ENCODE measurements around the gene KRTAP16-1.
"Not testable (repeated sequence)": the region's sequence is repeated elsewhere in the genome, so short reads cannot be mapped to it uniquely, and the experiment has no call there.

KRTAP16-1 gene

GRCh38 chr17:41308918-41309359, at the start of gene KRTAP16-1:
TSS of gene KRTAP16-1 (minus strand) at chr17:41309309. CDS start at chr17:41309253, 56 bp downstream.
- DNase-seq: no peak

GRCh38 chr17:41354536-41354935, 45.4 kb upstream of the KRTAP16-1 start:
- no peak for DNase-seq

- DNase-seq: no peak
Measured at GRCh38 chr17:41352597-41353366, 43.7 kb upstream of the KRTAP16-1 start.

- DNase-seq: no peak
Measured at GRCh38 chr17:41351177-41351576, 42.1 kb upstream of the KRTAP16-1 start.

- not testable (repeated sequence) for DNase-seq
Measured at GRCh38 chr17:41350381-41350878, 41.3 kb upstream of the KRTAP16-1 start, which contains the start of gene KRT33A. TSS of gene KRT33A (minus strand) at chr17:41350828. CDS start at chr17:41350767, 61 bp downstream.

GRCh38 chr17:41347869-41348760, 39.0 kb upstream of the KRTAP16-1 start:
- DNase-seq: no peak

GRCh38 chr17:41346421-41346820, 37.3 kb upstream of the KRTAP16-1 start:
- DNase-seq: not testable (repeated sequence)

- no peak for DNase-seq
Measured at GRCh38 chr17:41345992-41346391, 36.9 kb upstream of the KRTAP16-1 start.

- DNase-seq: no peak
Measured at GRCh38 chr17:41343029-41343428, 33.9 kb upstream of the KRTAP16-1 start.

GRCh38 chr17:41340934-41341861, 32.1 kb upstream of the KRTAP16-1 start:
- no peak for DNase-seq

- no peak for DNase-seq
Measured at GRCh38 chr17:41340494-41340893, 31.4 kb upstream of the KRTAP16-1 start.

- DNase-seq: no peak
Measured at GRCh38 chr17:41339571-41340172, 30.6 kb upstream of the KRTAP16-1 start.

GRCh38 chr17:41338961-41339485, 29.9 kb upstream of the KRTAP16-1 start:
- DNase-seq: no peak

GRCh38 chr17:41335747-41336146, 26.6 kb upstream of the KRTAP16-1 start:
- no peak for DNase-seq

- no peak for DNase-seq
Measured at GRCh38 chr17:41334385-41335305, 25.5 kb upstream of the KRTAP16-1 start.

GRCh38 chr17:41333836-41334235, 24.7 kb upstream of the KRTAP16-1 start:
- DNase-seq: no peak

GRCh38 chr17:41333098-41333497, 24.0 kb upstream of the KRTAP16-1 start:
- no peak for DNase-seq

GRCh38 chr17:41332239-41332638, 23.1 kb upstream of the KRTAP16-1 start:
- DNase-seq: no peak

GRCh38 chr17:41331606-41332005, 22.5 kb upstream of the KRTAP16-1 start:
- DNase-seq: no peak

GRCh38 chr17:41329279-41329948, 20.3 kb upstream of the KRTAP16-1 start:
- DNase-seq: peak; percentile 63

Measured in NCI-H774 (cell line).